ENCODE results near the gene FNDC7.

GRCh38 chr1:108715932-108716331 lies 3.2 kb downstream of the FNDC7 start:
- TF ChIP-seq CTCF (IDR thresholded peaks at IDR 0.05), result no peak
- no peak for TF ChIP-seq POLR2A (IDR thresholded peaks at IDR 0.05)

Measured in breast epithelium (tissue), 3 donors.